Activated CD4-positive, alpha-beta memory T cell treated with anti-CD3 and anti-CD28 coated beads, Interleukin-2, amount 10 ng/mL, durations not matched to agents 7 days and 5 days (primary cell): ENCODE results near the gene ANXA3. TPM values are rescaled to one million over a fixed set of nuclear protein-coding genes. Genes with fewer than 3 reads are reported as not detected.
A peak's percentile ranks its signal among the peaks of the same experiment; 100 is the strongest.
"Not testable (repeated sequence)": the region's sequence is repeated elsewhere in the genome, so short reads cannot be mapped to it uniquely, and the experiment has no call there.

ENCODE experiments used
- CTCF ChIA-PET: fragments of 350-600 bp; sonication (Branson Sonifier 250); formaldehyde crosslinking; loops from one replicate; lab custom pipeline; 2021; ENCODE audit warnings: antibody characterized with exemption, inconsistent platforms; lab: Charles Lee
- POLR2A ChIA-PET: fragments of 350-600 bp; sonication (Branson Sonifier 250); formaldehyde crosslinking; loops from one replicate; lab custom pipeline; 2021; ENCODE audit warnings: antibody characterized with exemption; lab: Charles Lee
- DNase-seq: peaks from one replicate; pipeline ENCODE4 v3.0.0-alpha.2; 2020
- H3K27ac Mint-ChIP-seq: one replicate; pipeline ENCODE4 v1.8.0; 2021; ENCODE audit warnings: mild to moderate bottlenecking, mixed read lengths
- H3K27me3 Mint-ChIP-seq: one replicate; pipeline ENCODE4 v1.8.0; 2021; ENCODE audit warnings: mixed read lengths
- H3K36me3 Mint-ChIP-seq: one replicate; pipeline ENCODE4 v1.8.0; 2021; ENCODE audit warnings: low read depth, mixed read lengths
- H3K4me1 Mint-ChIP-seq: one replicate; pipeline ENCODE4 v1.8.0; 2021; ENCODE audit warnings: mixed read lengths
- H3K4me3 Mint-ChIP-seq: one replicate; pipeline ENCODE4 v1.8.0; 2021; ENCODE audit warnings: mild to moderate bottlenecking, mixed read lengths
- H3K9me3 Mint-ChIP-seq: one replicate; pipeline ENCODE4 v1.8.0; 2021; ENCODE audit warnings: mixed read lengths
- total RNA-seq, 2 experiments: library from RNA; stranded (reverse); gene quantifications; one replicate each; pipeline ENCODE4 v1.2.3, GENCODE V29; 2021

The ANXA3 gene
- total RNA-seq: under 1 TPM; 0.38 TPM

- ChIA-PET CTCF (no interaction called here), POLR2A (no interaction called here)
- Mint-ChIP-seq H3K27ac (no peak within 1 kb of the TSS), H3K4me3 (peak within 1 kb of the TSS; percentile 60), H3K27me3 (peaks cover 39% of the 10 kb centered on the region), H3K4me1 (peaks cover 10% of the 10 kb centered on the region), H3K36me3 (peaks cover 3% of the 10 kb centered on the region), H3K9me3 (no peaks in the 10 kb centered on the region)
- peak; percentile 16 for DNase-seq
Observed at GRCh38 chr4:78551420-78552351, at the start of gene ANXA3. ANXA3 (plus strand) TSS chr4:78551770; CDS start chr4:78554474, 2,704 bp downstream.

GRCh38 chr4:78506260-78506659 lies 45.3 kb upstream of the ANXA3 start:
- H3K4me1 Mint-ChIP-seq, H3K4me3 Mint-ChIP-seq, H3K36me3 Mint-ChIP-seq, H3K27ac Mint-ChIP-seq, CTCF ChIA-PET, POLR2A ChIA-PET, H3K9me3 Mint-ChIP-seq, DNase-seq: not testable (repeated sequence)
- H3K27me3 Mint-ChIP-seq: peaks cover 11% of the 10 kb centered on the region

GRCh38 chr4:78509043-78509442 lies 42.5 kb upstream of the ANXA3 start:
- POLR2A ChIA-PET: no interaction called here
- no peak overlapping the region for H3K27ac Mint-ChIP-seq
- CTCF ChIA-PET: no interaction called here

GRCh38 chr4:78510108-78510507 lies 41.5 kb upstream of the ANXA3 start:
- no peak for DNase-seq
- Mint-ChIP-seq H3K27me3 (peaks cover 3% of the 10 kb centered on the region), H3K27ac (no peak overlapping the region), H3K4me1 (no peaks in the 10 kb centered on the region), H3K36me3 (no peaks in the 10 kb centered on the region), H3K9me3 (no peaks in the 10 kb centered on the region), H3K4me3 (no peak overlapping the region)
- CTCF ChIA-PET: no interaction called here
- POLR2A ChIA-PET: no interaction called here

More at GRCh38 chr4:78509043-78509442, 42.5 kb upstream of the ANXA3 start:
- H3K27me3 Mint-ChIP-seq: peaks cover 3% of the 10 kb centered on the region
- no peaks in the 10 kb centered on the region for H3K36me3 Mint-ChIP-seq
- no peaks in the 10 kb centered on the region for H3K4me1 Mint-ChIP-seq
- H3K4me3 Mint-ChIP-seq: no peak overlapping the region
- no peak for DNase-seq
- no peaks in the 10 kb centered on the region for H3K9me3 Mint-ChIP-seq

GRCh38 chr4:78510681-78511080 lies 40.9 kb upstream of the ANXA3 start:
- CTCF ChIA-PET: no interaction called here
- Mint-ChIP-seq H3K4me1 (no peaks in the 10 kb centered on the region), H3K27me3 (peaks cover 3% of the 10 kb centered on the region), H3K36me3 (no peaks in the 10 kb centered on the region), H3K27ac (no peak overlapping the region), H3K4me3 (no peak overlapping the region), H3K9me3 (no peaks in the 10 kb centered on the region)
- POLR2A ChIA-PET: no interaction called here
- DNase-seq: no peak

GRCh38 chr4:78512357-78512920 lies 39.1 kb upstream of the ANXA3 start:
- Mint-ChIP-seq H3K27ac (no peak overlapping the region), H3K36me3 (no peaks in the 10 kb centered on the region), H3K27me3 (peaks cover 3% of the 10 kb centered on the region), H3K9me3 (no peaks in the 10 kb centered on the region), H3K4me3 (no peak overlapping the region), H3K4me1 (no peaks in the 10 kb centered on the region)
- ChIA-PET POLR2A (no interaction called here), CTCF (no interaction called here)
- no peak for DNase-seq

- no peaks in the 10 kb centered on the region for H3K4me1 Mint-ChIP-seq
- H3K27ac Mint-ChIP-seq: no peak overlapping the region
- DNase-seq: no peak
- ChIA-PET POLR2A (no interaction called here), CTCF (no interaction called here)
- no peak overlapping the region for H3K4me3 Mint-ChIP-seq
- peaks cover 3% of the 10 kb centered on the region for H3K27me3 Mint-ChIP-seq
- no peaks in the 10 kb centered on the region for H3K36me3 Mint-ChIP-seq
- H3K9me3 Mint-ChIP-seq: no peaks in the 10 kb centered on the region
Observed at GRCh38 chr4:78513411-78513975, 38.1 kb upstream of the ANXA3 start.

- no peaks in the 10 kb centered on the region for H3K36me3 Mint-ChIP-seq
- no peak overlapping the region for H3K27ac Mint-ChIP-seq
- DNase-seq: no peak
- H3K27me3 Mint-ChIP-seq: peaks cover 5% of the 10 kb centered on the region
- H3K4me3 Mint-ChIP-seq: no peak overlapping the region
- H3K9me3 Mint-ChIP-seq: no peaks in the 10 kb centered on the region
- H3K4me1 Mint-ChIP-seq: no peaks in the 10 kb centered on the region
- CTCF ChIA-PET: no interaction called here
- POLR2A ChIA-PET: no interaction called here
Observed at GRCh38 chr4:78517050-78517652, 34.4 kb upstream of the ANXA3 start.

- no peak overlapping the region for H3K4me3 Mint-ChIP-seq
- no peaks in the 10 kb centered on the region for H3K36me3 Mint-ChIP-seq
- POLR2A ChIA-PET: no interaction called here
- no peaks in the 10 kb centered on the region for H3K4me1 Mint-ChIP-seq
- CTCF ChIA-PET: no interaction called here
- H3K27me3 Mint-ChIP-seq: peaks cover 5% of the 10 kb centered on the region
- no peak for DNase-seq
- H3K9me3 Mint-ChIP-seq: no peaks in the 10 kb centered on the region
- no peak overlapping the region for H3K27ac Mint-ChIP-seq
Observed at GRCh38 chr4:78518561-78518960, 33.0 kb upstream of the ANXA3 start.

DNA sequence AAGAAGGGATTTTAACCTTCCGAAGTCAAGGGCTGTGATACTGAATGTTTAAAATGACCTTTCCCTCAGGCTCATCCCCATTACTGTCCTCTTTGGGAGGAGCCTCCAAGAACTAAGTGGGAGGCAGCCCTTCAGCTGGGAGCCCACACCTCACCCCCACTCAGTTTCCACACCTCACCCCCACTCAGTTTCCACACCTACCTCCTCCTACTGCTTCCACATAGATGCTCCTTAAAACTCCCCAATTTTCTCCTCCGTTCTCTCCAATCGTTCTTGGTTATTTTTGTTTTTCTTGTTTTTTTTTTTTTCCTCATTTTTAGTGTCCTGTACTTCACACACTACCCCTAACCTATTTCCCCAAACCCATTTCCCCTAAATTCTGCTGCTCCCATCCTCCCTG lies 31.6 kb upstream of the ANXA3 start:
- no peaks in the 10 kb centered on the region for H3K9me3 Mint-ChIP-seq
- H3K27ac Mint-ChIP-seq: no peak overlapping the region
- CTCF ChIA-PET: no interaction called here
- POLR2A ChIA-PET: no interaction called here
- no peaks in the 10 kb centered on the region for H3K4me1 Mint-ChIP-seq
- H3K4me3 Mint-ChIP-seq: no peak overlapping the region
- H3K27me3 Mint-ChIP-seq: peaks cover 16% of the 10 kb centered on the region
- H3K36me3 Mint-ChIP-seq: no peaks in the 10 kb centered on the region
- no peak for DNase-seq

- no peak overlapping the region for H3K27ac Mint-ChIP-seq
Observed at GRCh38 chr4:78520808-78521226, 30.8 kb upstream of the ANXA3 start.

GRCh38 chr4:78524009-78524408 lies 27.6 kb upstream of the ANXA3 start:
- Mint-ChIP-seq H3K27ac (no peak overlapping the region), H3K9me3 (no peaks in the 10 kb centered on the region), H3K4me1 (no peaks in the 10 kb centered on the region), H3K36me3 (no peaks in the 10 kb centered on the region), H3K27me3 (peaks cover 16% of the 10 kb centered on the region), H3K4me3 (no peak overlapping the region)
- DNase-seq: no peak
- ChIA-PET POLR2A (no interaction called here), CTCF (no interaction called here)

More at GRCh38 chr4:78520808-78521226, 30.8 kb upstream of the ANXA3 start:
- ChIA-PET CTCF (no interaction called here), POLR2A (no interaction called here)
- no peak for DNase-seq
- Mint-ChIP-seq H3K4me3 (no peak overlapping the region), H3K9me3 (no peaks in the 10 kb centered on the region), H3K27me3 (peaks cover 16% of the 10 kb centered on the region), H3K4me1 (no peaks in the 10 kb centered on the region), H3K36me3 (no peaks in the 10 kb centered on the region)

- DNase-seq: no peak
- H3K4me1 Mint-ChIP-seq: no peaks in the 10 kb centered on the region
- no peak overlapping the region for H3K4me3 Mint-ChIP-seq
- H3K36me3 Mint-ChIP-seq: no peaks in the 10 kb centered on the region
- H3K9me3 Mint-ChIP-seq: no peaks in the 10 kb centered on the region
- H3K27ac Mint-ChIP-seq: no peak overlapping the region
- peaks cover 13% of the 10 kb centered on the region for H3K27me3 Mint-ChIP-seq
- CTCF ChIA-PET: no interaction called here
- POLR2A ChIA-PET: no interaction called here
Observed at GRCh38 chr4:78525559-78525958, 26.0 kb upstream of the ANXA3 start.
